GM12892 (cell line): ENCODE data around the gene TRPM3.

Experiments
- POLR2A ChIP-seq: IDR thresholded peaks from 2 replicates; pipeline ENCODE4 v1.6.1; 2011; ENCODE audit warnings: low read depth, low read length, control low read depth
- POLR2AphosphoS5 ChIP-seq: IDR thresholded peaks from 2 replicates; pipeline ENCODE4 v1.6.1; 2011; ENCODE audit warnings: low read depth, low read length, control low read depth
- TAF1 ChIP-seq: IDR thresholded peaks from 2 replicates; pipeline ENCODE4 v1.6.1; 2011; ENCODE audit warnings: low read depth, mild to moderate bottlenecking, control low read depth, low read length, borderline replicate concordance

- TF ChIP-seq POLR2A: no peak
- TF ChIP-seq POLR2AphosphoS5: no peak
- no peak for TF ChIP-seq TAF1
Measured at GRCh38 chr9:70789086-70789485, 332.3 kb downstream of the TRPM3 start.
